Pons (tissue), 1 donor: ENCODE results near the gene NKD1.
"Not testable (repeated sequence)": the region's sequence is repeated elsewhere in the genome, so short reads cannot be mapped to it uniquely, and the experiment has no call there.

Experiments used
- DNase-seq: peaks from one replicate; pipeline ENCODE4 v3.0.0-alpha.2; 2016; ENCODE audit warnings: low spot score

Gene NKD1

GRCh38 chr16:50519602-50520001 is 28.6 kb upstream of the NKD1 start:
- DNase-seq = no peak

- DNase-seq = peak; percentile 93
These were observed 27.5 kb upstream of the NKD1 start for GRCh38 chr16:50520451-50521245.

- no peak for DNase-seq
These were observed 26.8 kb upstream of the NKD1 start for GRCh38 chr16:50521246-50521900.

- DNase-seq = no peak
These were observed 25.9 kb upstream of the NKD1 start for GRCh38 chr16:50522324-50522723.

- DNase-seq = no peak
These were observed 24.5 kb upstream of the NKD1 start for GRCh38 chr16:50523710-50524109.

- DNase-seq = no peak
These were observed 22.9 kb upstream of the NKD1 start for GRCh38 chr16:50525262-50525661.

GRCh38 chr16:50525716-50526115 is 22.5 kb upstream of the NKD1 start:
- DNase-seq = no peak

- no peak for DNase-seq
These were observed 21.9 kb upstream of the NKD1 start for GRCh38 chr16:50526249-50526648.

- no peak for DNase-seq
These were observed 21.4 kb upstream of the NKD1 start for GRCh38 chr16:50526796-50527195.

GRCh38 chr16:50528820-50529219 is 19.4 kb upstream of the NKD1 start:
- DNase-seq = no peak

GRCh38 chr16:50529334-50529733 is 18.9 kb upstream of the NKD1 start:
- DNase-seq = no peak

GRCh38 chr16:50530277-50531236 is 17.6 kb upstream of the NKD1 start:
- DNase-seq = no peak

- no peak for DNase-seq
These were observed 16.8 kb upstream of the NKD1 start for GRCh38 chr16:50531359-50531758.

GRCh38 chr16:50531901-50532300 is 16.3 kb upstream of the NKD1 start:
- DNase-seq = no peak

GRCh38 chr16:50532576-50532975 is 15.6 kb upstream of the NKD1 start:
- no peak for DNase-seq

- no peak for DNase-seq
These were observed 14.9 kb upstream of the NKD1 start for GRCh38 chr16:50533317-50533716.

GRCh38 chr16:50534091-50534490 is 14.1 kb upstream of the NKD1 start:
- DNase-seq = no peak

GRCh38 chr16:50534556-50534955 is 13.6 kb upstream of the NKD1 start:
- no peak for DNase-seq

- DNase-seq = no peak
These were observed 13.2 kb upstream of the NKD1 start for GRCh38 chr16:50534958-50535357.

GRCh38 chr16:50535506-50536257 is 12.5 kb upstream of the NKD1 start:
- DNase-seq = no peak

- DNase-seq = not testable (repeated sequence)
These were observed 11.9 kb upstream of the NKD1 start for GRCh38 chr16:50536258-50536645.
